Testis (tissue), 2 donors: ENCODE results near the gene PRPF38B.

Source experiments
- CTCF ChIP-seq, 3 experiments: fragments of 450-650 bp in 2 of 3; fragments of 200-600 bp in 1 of 3; sonication (generic) in 1 of 3; IDR thresholded peaks; one replicate each; pipeline ENCODE4 v1.5.1; 2016 to 2019; ENCODE audit warnings: antibody characterized with exemption in 3 of 3, mild to moderate bottlenecking in 2 of 3, moderate library complexity in 1 of 3
- POLR2A ChIP-seq: fragments of 450-650 bp; IDR thresholded peaks from one replicate; pipeline ENCODE4 v1.6.1; 2017; ENCODE audit warnings: antibody characterized with exemption, mild to moderate bottlenecking, moderate library complexity

- TF ChIP-seq CTCF (IDR thresholded peaks at IDR 0.05) (no peak), POLR2A (no peak)
These were observed 42.2 kb downstream of the PRPF38B start for GRCh38 chr1:108734171-108734865.
